H1 (cell line): Measurements from ENCODE around the gene DIP2C. TPM values are rescaled to one million over a fixed set of nuclear protein-coding genes. Genes with fewer than 3 reads are reported as not detected.

Experiments
- CTCF ChIA-PET: fragments of 300-600 bp; sonication (Branson Sonifier 250); formaldehyde crosslinking; loops from one replicate; lab custom pipeline; 2021; ENCODE audit not compliant: partially characterized antibody; lab: Charles Lee
- POLR2A ChIA-PET: fragments of 300-600 bp; sonication (Branson Sonifier 250); formaldehyde crosslinking; loops from one replicate; lab custom pipeline; 2021; ENCODE audit warnings: inconsistent platforms; ENCODE audit not compliant: partially characterized antibody; lab: Charles Lee
- DNase-seq, 2 experiments: peaks; one replicate each; pipeline versions ENCODE4 v3.0.0 to v3.0.0-alpha.2; 2010 to 2022; ENCODE audit warnings: low spot score in 2 of 2, low read depth in 1 of 2, mixed read lengths in 1 of 2
- FAIRE-seq: peaks from 2 replicates; lab custom pipeline; 2011; peaks lifted over from hg19 to GRCh38; lab: Jason Lieb, UNC
- H2AFZ ChIP-seq: 2 replicates; pipeline ENCODE4 v1.8.1; 2012; ENCODE audit warnings: low read length, inconsistent platforms
- H2AK5ac ChIP-seq: 2 replicates; pipeline ENCODE4 v1.6.1; 2013; ENCODE audit warnings: low read depth, low read length
- H2BK120ac ChIP-seq: replicated peaks from 2 replicates; pipeline ENCODE3; 2013; ENCODE audit warnings: low read depth, low read length, inconsistent platforms
- H2BK12ac ChIP-seq: 2 replicates; pipeline ENCODE4 v1.6.1; 2013; ENCODE audit warnings: low read depth, low read length
- H2BK15ac ChIP-seq: 2 replicates; pipeline ENCODE4 v1.6.1; 2013; ENCODE audit warnings: low read length
- H2BK20ac ChIP-seq: 2 replicates; pipeline ENCODE4 v1.6.1; 2013; ENCODE audit warnings: low read length
- H2BK5ac ChIP-seq: 2 replicates; pipeline ENCODE4 v1.6.1; 2013; ENCODE audit warnings: low read depth, low read length
- H3K14ac ChIP-seq: 2 replicates; pipeline ENCODE4 v1.6.1; 2013; ENCODE audit warnings: inconsistent platforms; ENCODE audit not compliant: insufficient read length
- H3K18ac ChIP-seq: 2 replicates; pipeline ENCODE4 v1.6.1; 2013; ENCODE audit warnings: low read length; ENCODE audit errors: extremely low read depth
- H3K23ac ChIP-seq: 2 replicates; pipeline ENCODE4 v1.6.1; 2013; ENCODE audit warnings: inconsistent platforms; ENCODE audit not compliant: insufficient read length
- H3K23me2 ChIP-seq: 2 replicates; pipeline ENCODE4 v1.6.1; 2013; ENCODE audit warnings: low read depth, low read length
- H3K27ac ChIP-seq: 2 replicates; pipeline ENCODE4 v1.6.1; 2011; ENCODE audit warnings: low read depth, low read length, inconsistent platforms
- H3K27me3 ChIP-seq, 4 experiments: replicated peaks in 1 of 4; 1 replicate in 1 of 4; 2 replicates in 3 of 4; pipeline versions ENCODE4 v1.6.1 to v1.8.1; 2011 to 2013; ENCODE audit warnings: low read length in 3 of 4, mild to moderate bottlenecking in 3 of 4, inconsistent platforms in 2 of 4, mixed read lengths in 2 of 4, moderate library complexity in 1 of 4; ENCODE audit not compliant: control insufficient read depth in 3 of 4, insufficient read depth in 3 of 4; ENCODE audit errors: extremely low read depth in 1 of 4
- H3K36me3 ChIP-seq, 4 experiments: 2 replicates each; pipeline versions ENCODE4 v1.6.1 to v1.8.1; 2011 to 2013; ENCODE audit warnings: mild to moderate bottlenecking in 4 of 4, low read length in 3 of 4, moderate library complexity in 2 of 4, control low read depth in 1 of 4, inconsistent platforms in 1 of 4; ENCODE audit not compliant: insufficient read depth in 4 of 4, control insufficient read depth in 2 of 4
- H3K4ac ChIP-seq: replicated peaks from 2 replicates; pipeline ENCODE3; 2013; ENCODE audit warnings: low read length, low read depth, mixed read lengths, inconsistent platforms; ENCODE audit not compliant: insufficient read length
- H3K4me1 ChIP-seq, 4 experiments: replicated peaks in 1 of 4; 1 replicate in 1 of 4; 2 replicates in 3 of 4; pipeline versions ENCODE4 v1.6.1 to v1.8.1; 2011 to 2013; ENCODE audit warnings: low read length in 3 of 4, inconsistent platforms in 2 of 4, mixed read lengths in 1 of 4; ENCODE audit not compliant: insufficient read depth in 4 of 4, control insufficient read depth in 3 of 4
- H3K4me2 ChIP-seq, 2 experiments: 2 replicates each; pipeline versions ENCODE4 v1.6.1 to v1.8.1; 2011 to 2013; ENCODE audit warnings: low read depth in 2 of 2, low read length in 2 of 2, control low read depth in 1 of 2, inconsistent platforms in 1 of 2, mild to moderate bottlenecking in 1 of 2; ENCODE audit not compliant: insufficient read depth in 1 of 2
- H3K4me3 ChIP-seq, 4 experiments: fragments of 200-600, 300-600 bp in 1 of 4; sonication (generic), shearing (Covaris generic), sonication (Bioruptor Twin) in 1 of 4; 2 replicates each; pipeline versions ENCODE4 v1.5.1 to v1.8.1; 2011 to 2016; ENCODE audit warnings: low read length in 4 of 4, low read depth in 3 of 4, control low read depth in 2 of 4, inconsistent platforms in 2 of 4, mild to moderate bottlenecking in 2 of 4, mixed read lengths in 1 of 4, moderate library complexity in 1 of 4; ENCODE audit not compliant: insufficient read depth in 2 of 4; ENCODE audit errors: extremely low read depth in 1 of 4
- H3K56ac ChIP-seq: replicated peaks from 2 replicates; pipeline ENCODE3; 2013; ENCODE audit warnings: low read depth, mild to moderate bottlenecking, mixed read lengths, low read length, inconsistent platforms; ENCODE audit not compliant: insufficient read length
- H3K79me1 ChIP-seq: 2 replicates; pipeline ENCODE4 v1.6.1; 2013; ENCODE audit warnings: low read depth, low read length, control low read depth
- H3K79me2 ChIP-seq, 2 experiments: 2 replicates each; pipeline versions ENCODE4 v1.6.1 to v1.8.1; 2012 to 2013; ENCODE audit warnings: low read length in 2 of 2, mild to moderate bottlenecking in 2 of 2, inconsistent platforms in 1 of 2; ENCODE audit not compliant: insufficient read depth in 2 of 2, control insufficient read depth in 1 of 2
- H3K9ac ChIP-seq, 4 experiments: replicated peaks in 1 of 4; 1 replicate in 1 of 4; 2 replicates in 3 of 4; pipeline versions ENCODE4 v1.6.1 to v1.8.1; 2011 to 2013; ENCODE audit warnings: low read depth in 3 of 4, low read length in 3 of 4, control low read depth in 2 of 4, mild to moderate bottlenecking in 2 of 4, moderate library complexity in 2 of 4, inconsistent platforms in 1 of 4; ENCODE audit errors: extremely low read depth in 1 of 4
- H3K9me3 ChIP-seq, 2 experiments: 2 replicates each; pipeline versions ENCODE4 v1.6.1 to v1.8.1; 2012 to 2013; ENCODE audit warnings: mild to moderate bottlenecking in 2 of 2, moderate library complexity in 2 of 2, control low read depth in 1 of 2, inconsistent platforms in 1 of 2, low read depth in 1 of 2, low read length in 1 of 2, mixed read lengths in 1 of 2; ENCODE audit not compliant: insufficient read depth in 2 of 2
- H4K20me1 ChIP-seq, 2 experiments: replicated peaks in 1 of 2; 2 replicates each; pipeline versions ENCODE3 to v1.8.1; 2011 to 2013; ENCODE audit warnings: inconsistent platforms in 2 of 2, low read length in 2 of 2, mild to moderate bottlenecking in 1 of 2; ENCODE audit not compliant: insufficient read depth in 2 of 2, control insufficient read depth in 1 of 2
- H4K5ac ChIP-seq: 2 replicates; pipeline ENCODE4 v1.6.1; 2013; ENCODE audit warnings: low read length, low read depth, mixed read lengths, inconsistent platforms; ENCODE audit not compliant: insufficient read length
- H4K8ac ChIP-seq: 2 replicates; pipeline ENCODE4 v1.8.0; 2013; ENCODE audit warnings: mild to moderate bottlenecking, moderate library complexity, low read length, inconsistent platforms; ENCODE audit not compliant: insufficient read depth; ENCODE audit errors: extremely low read depth
- H4K91ac ChIP-seq: replicated peaks from 2 replicates; pipeline ENCODE3; 2013; ENCODE audit warnings: low read length, mixed read lengths, inconsistent platforms; ENCODE audit not compliant: insufficient read length
- CEBPB ChIP-seq: IDR thresholded peaks from 2 replicates; pipeline ENCODE4 v1.6.1; 2012; ENCODE audit warnings: low read depth, low read length
- RBBP5 ChIP-seq: IDR thresholded peaks from 2 replicates; pipeline ENCODE4 v1.7.1; 2012; ENCODE audit warnings: low read depth, mild to moderate bottlenecking, inconsistent platforms, low read length, moderate library complexity, borderline replicate concordance
- WGBS, 2 experiments: shearing (Covaris generic) in 1 of 2; methylation state at CpG; one replicate each; pipeline versions ENCODE4 v1.1.6 to v1.1.7; 2013 to 2015; ENCODE audit warnings: low lambda C conversion rate in 2 of 2, mixed read lengths in 2 of 2, inconsistent platforms in 1 of 2, low coverage in 1 of 2, missing lambda C conversion rate in 1 of 2; ENCODE audit not compliant: insufficient replicate concordance in 2 of 2, insufficient coverage in 1 of 2, insufficient read length in 1 of 2; ENCODE audit errors: extremely low coverage in 1 of 2, missing lambda C conversion rate in 1 of 2; 5-methylcytosine and 5-hydroxymethylcytosine counted together
- polyA plus RNA-seq, 7 experiments: library from polyadenylated mRNA; depleted of rRNA in 3 of 7; stranded (reverse) in 5 of 7; unstranded in 2 of 7; fragments of >200 nt in 5 of 7; fragments of 200-250 nt in 2 of 7; gene quantifications; 1 replicate in 5 of 7; 2 replicates in 1 of 7; 4 replicates in 1 of 7; pipeline versions ENCODE4 v1.2.1 to v1.2.3, GENCODE V29; 2011 to 2013; ENCODE audit warnings: missing spikeins in 2 of 7, mixed read lengths in 2 of 7
- total RNA-seq: library from RNA; stranded (reverse); fragmentation: NEBNext Ultra II Directional; extraction: Animal tissue kit (Norgen Biotek cat#: 25700); gene quantifications from 2 replicates; pipeline ENCODE4 v1.2.1, GENCODE V29; 2021
- TF ChIP-seq, protein P1 (sequence below): IDR thresholded peaks from 2 replicates; pipeline ENCODE4 v1.6.1; 2012; ENCODE audit warnings: low read length, inconsistent platforms

The DIP2C gene
- total and polyA plus RNA-seq, 2 of the 8 experiments (the other 6 are each of a cell fraction or from before 2014, with no cell fraction given): 3.8 to 9.3 TPM

- peaks cover 1% of the 10 kb centered on the region; the same call in 1 of the 2 replicates for H3K23me2 ChIP-seq
- H2AFZ ChIP-seq: no peak overlapping the region
- H3K4ac ChIP-seq: no peak overlapping the region
- no peak overlapping the region for H2BK12ac ChIP-seq
- H3K79me2 ChIP-seq: peaks cover 0 to 13% of the 10 kb centered on the region in 2 experiments; a peak in 1 of 4 replicates
- H3K27me3 ChIP-seq: no peaks in the 10 kb centered on the region
- peaks cover 11% of the 10 kb centered on the region for H3K79me1 ChIP-seq
- FAIRE-seq (no peak), DNase-seq (no peak)
- no peak overlapping the region for H2BK120ac ChIP-seq
- WGBS, 2 experiments: 84% methylated on average over 7 of the region's 8 CpGs; no CpG with 5 or more reads in 1 of the 2 experiments
- ChIA-PET POLR2A (no interaction called here), CTCF (interaction anchor here (1.1 kb wide), 1 partner anchor 234 kb away, joined by 3 read pairs; no protein-coding TSS in a partner anchor)
- no peak overlapping the region for H3K56ac ChIP-seq
- no peak overlapping the region; the same call in 1 of the 2 replicates for H4K8ac ChIP-seq
- H3K9ac ChIP-seq: no peak overlapping the region
- peaks cover 5 to 16% (median 11%) of the 10 kb centered on the region in 4 experiments; a peak in 6 of 7 replicates for H3K4me1 ChIP-seq
- H2BK20ac ChIP-seq: no peak overlapping the region
- no peak overlapping the region for H3K27ac ChIP-seq
- no peaks in the 10 kb centered on the region for H3K36me3 ChIP-seq
- H2BK15ac ChIP-seq: no peak overlapping the region
- H4K20me1 ChIP-seq: peaks cover 0 to 8% of the 10 kb centered on the region in 2 experiments
- H4K91ac ChIP-seq: no peak overlapping the region
- H3K18ac ChIP-seq: no peak overlapping the region
- no peak overlapping the region for H3K4me3 ChIP-seq
- TF ChIP-seq CEBPB (no peak), RBBP5 (no peak)
- TF ChIP-seq, protein P1, sequence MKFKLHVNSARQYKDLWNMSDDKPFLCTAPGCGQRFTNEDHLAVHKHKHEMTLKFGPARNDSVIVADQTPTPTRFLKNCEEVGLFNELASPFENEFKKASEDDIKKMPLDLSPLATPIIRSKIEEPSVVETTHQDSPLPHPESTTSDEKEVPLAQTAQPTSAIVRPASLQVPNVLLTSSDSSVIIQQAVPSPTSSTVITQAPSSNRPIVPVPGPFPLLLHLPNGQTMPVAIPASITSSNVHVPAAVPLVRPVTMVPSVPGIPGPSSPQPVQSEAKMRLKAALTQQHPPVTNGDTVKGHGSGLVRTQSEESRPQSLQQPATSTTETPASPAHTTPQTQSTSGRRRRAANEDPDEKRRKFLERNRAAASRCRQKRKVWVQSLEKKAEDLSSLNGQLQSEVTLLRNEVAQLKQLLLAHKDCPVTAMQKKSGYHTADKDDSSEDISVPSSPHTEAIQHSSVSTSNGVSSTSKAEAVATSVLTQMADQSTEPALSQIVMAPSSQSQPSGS: no peak
- H2BK5ac ChIP-seq: no peak overlapping the region
- no peak overlapping the region for H3K14ac ChIP-seq
- no peak overlapping the region for H2AK5ac ChIP-seq
- no peak overlapping the region for H3K23ac ChIP-seq
- H4K5ac ChIP-seq: no peak overlapping the region
- no peaks in the 10 kb centered on the region for H3K9me3 ChIP-seq
- no peak overlapping the region for H3K4me2 ChIP-seq
Measured at GRCh38 chr10:554182-554848, 135.2 kb downstream of the DIP2C start.
